Esophagus squamous epithelium (tissue), 4 donors: Measurements from ENCODE around the gene BCL11B.

ENCODE experiments used
- POLR2A ChIP-seq, 4 donors: fragments of 450-650 bp; IDR thresholded peaks; one replicate each; pipeline ENCODE4 v1.6.1; 2017; ENCODE audit warnings: antibody characterized with exemption in 4 of 4, mild to moderate bottlenecking in 4 of 4, moderate library complexity in 3 of 4
- TF ChIP-seq, protein P1 (sequence below), 6 experiments: fragments of 450-650 bp in 4 of 6; fragments of 200-600 bp in 2 of 6; sonication (generic) in 2 of 6; IDR thresholded peaks; one replicate each; pipeline ENCODE4 v1.5.1; 2016 to 2019; ENCODE audit warnings: antibody characterized with exemption in 6 of 6, mild to moderate bottlenecking in 4 of 6, moderate library complexity in 4 of 6

DNA sequence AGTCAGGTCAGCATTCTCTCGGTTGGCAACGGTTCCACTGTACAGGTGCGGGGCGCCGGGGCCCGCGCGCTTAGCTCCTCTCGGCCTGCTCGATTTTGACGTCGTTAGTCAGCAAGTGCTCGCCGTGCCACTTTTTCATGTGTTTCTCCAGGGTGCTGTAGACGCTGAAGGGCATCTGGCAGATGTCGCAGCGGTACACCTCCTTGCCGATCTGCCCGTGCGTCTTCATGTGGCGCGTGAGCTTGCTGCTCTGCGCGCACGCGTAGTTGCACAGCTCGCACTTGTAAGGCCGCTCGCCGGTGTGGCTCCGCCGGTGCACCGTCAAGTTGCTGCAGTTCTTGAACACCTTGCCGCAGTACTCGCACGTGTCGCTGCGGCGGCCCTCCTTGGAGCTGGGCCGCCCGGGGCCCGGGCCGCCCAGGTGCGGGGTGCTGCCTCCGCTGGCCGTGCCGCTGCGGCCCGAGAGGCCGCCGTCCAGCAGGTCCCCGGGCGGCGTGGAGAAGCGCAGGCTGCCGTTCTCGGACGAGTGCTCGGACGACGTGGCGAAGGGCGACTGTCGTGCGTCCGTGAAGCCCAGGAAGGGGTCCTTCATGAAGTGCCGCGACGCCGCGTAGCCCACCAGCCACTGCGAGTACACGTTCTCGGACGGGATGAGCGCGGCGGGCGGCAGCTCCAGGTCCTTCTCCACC is 97.8 kb downstream of the BCL11B start:
- TF ChIP-seq, protein P1, sequence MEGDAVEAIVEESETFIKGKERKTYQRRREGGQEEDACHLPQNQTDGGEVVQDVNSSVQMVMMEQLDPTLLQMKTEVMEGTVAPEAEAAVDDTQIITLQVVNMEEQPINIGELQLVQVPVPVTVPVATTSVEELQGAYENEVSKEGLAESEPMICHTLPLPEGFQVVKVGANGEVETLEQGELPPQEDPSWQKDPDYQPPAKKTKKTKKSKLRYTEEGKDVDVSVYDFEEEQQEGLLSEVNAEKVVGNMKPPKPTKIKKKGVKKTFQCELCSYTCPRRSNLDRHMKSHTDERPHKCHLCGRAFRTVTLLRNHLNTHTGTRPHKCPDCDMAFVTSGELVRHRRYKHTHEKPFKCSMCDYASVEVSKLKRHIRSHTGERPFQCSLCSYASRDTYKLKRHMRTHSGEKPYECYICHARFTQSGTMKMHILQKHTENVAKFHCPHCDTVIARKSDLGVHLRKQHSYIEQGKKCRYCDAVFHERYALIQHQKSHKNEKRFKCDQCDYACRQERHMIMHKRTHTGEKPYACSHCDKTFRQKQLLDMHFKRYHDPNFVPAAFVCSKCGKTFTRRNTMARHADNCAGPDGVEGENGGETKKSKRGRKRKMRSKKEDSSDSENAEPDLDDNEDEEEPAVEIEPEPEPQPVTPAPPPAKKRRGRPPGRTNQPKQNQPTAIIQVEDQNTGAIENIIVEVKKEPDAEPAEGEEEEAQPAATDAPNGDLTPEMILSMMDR (IDR thresholded peaks at IDR 0.05) = no peak
- no peak for TF ChIP-seq POLR2A (IDR thresholded peaks at IDR 0.05)
